Sciatic nerve (tissue), 2 donors: ENCODE data around the gene COMTD1. TPM values are rescaled to one million over a fixed set of nuclear protein-coding genes. Genes with fewer than 3 reads are reported as not detected.

ENCODE experiments used
- ATAC-seq: fragments of 200-7000 bp; cut with Tn5 transposase; one replicate; pipeline ENCODE4 v1.9.1; 2020; ENCODE audit warnings: mild to moderate bottlenecking, moderate library complexity
- DNase-seq: peaks from one replicate; pipeline ENCODE4 v3.0.0-alpha.2; 2020; ENCODE audit warnings: low spot score
- intact Hi-C: fragments of 100-400 bp; cut with DNase I; formaldehyde crosslinking; loops from one replicate; pipeline ENCODE4 v1.14.2; 2022
- total RNA-seq: library from RNA; stranded (reverse); fragmentation: NEBNext Ultra II Directional; extraction: Animal tissue kit (Norgen Biotek cat#: 25700); gene quantifications from one replicate; pipeline ENCODE4 v1.2.1, GENCODE V29; 2021
- donor health status: DM: no; HTN: no; CAD: no.
- donor health status: DM: no; HTN: no; CAD: no.

The COMTD1 gene
- 13.0 TPM for total RNA-seq

- DNase-seq, result peak; percentile 95
- intact Hi-C loops, result loop anchor here (10.0 kb wide), 1 partner anchor 971 kb away; no protein-coding TSS in a partner anchor
- ATAC-seq, result peak; percentile 78
Observed at GRCh38 chr10:75235375-75236177, at the start of gene COMTD1. TSS of gene COMTD1 (minus strand) at chr10:75235957. CDS start at chr10:75235928, 29 bp downstream.

- ATAC-seq (no peak), DNase-seq (no peak)
- intact Hi-C loops, result no loop called here
Observed at GRCh38 chr10:75283671-75284470, 48.1 kb upstream of the COMTD1 start.

GRCh38 chr10:75283078-75283670 lies 47.4 kb upstream of the COMTD1 start:
- intact Hi-C loops, result no loop called here
- no peak for DNase-seq
- ATAC-seq, result no peak

- ATAC-seq (no peak), DNase-seq (no peak)
- intact Hi-C loops, result no loop called here
Observed at GRCh38 chr10:75281974-75282373, 46.2 kb upstream of the COMTD1 start.

GRCh38 chr10:75280236-75280635 lies 44.5 kb upstream of the COMTD1 start:
- no peak for DNase-seq
- no peak for ATAC-seq
- intact Hi-C loops, result no loop called here

- intact Hi-C loops, result no loop called here
Observed at GRCh38 chr10:75276069-75276872, 40.5 kb upstream of the COMTD1 start.

GRCh38 chr10:75272896-75273295 lies 37.1 kb upstream of the COMTD1 start:
- intact Hi-C loops, result no loop called here
- ATAC-seq (no peak), DNase-seq (no peak)

More at GRCh38 chr10:75276069-75276872, 40.5 kb upstream of the COMTD1 start:
- peak; percentile 55 for DNase-seq
- peak; percentile 51 for ATAC-seq

- ATAC-seq (no peak), DNase-seq (no peak)
- intact Hi-C loops, result no loop called here
Observed at GRCh38 chr10:75272094-75272493, 36.3 kb upstream of the COMTD1 start.

- DNase-seq, result no peak
- no peak for ATAC-seq
- intact Hi-C loops, result no loop called here
Observed at GRCh38 chr10:75269605-75270004, 33.8 kb upstream of the COMTD1 start.

- intact Hi-C loops, result no loop called here
- DNase-seq, result no peak
- ATAC-seq, result no peak
Observed at GRCh38 chr10:75266945-75267344, 31.2 kb upstream of the COMTD1 start.

GRCh38 chr10:75265856-75266255 lies 30.1 kb upstream of the COMTD1 start:
- no peak for DNase-seq
- no peak for ATAC-seq
- intact Hi-C loops, result no loop called here

- DNase-seq, result no peak
- ATAC-seq, result no peak
- intact Hi-C loops, result no loop called here
Observed at GRCh38 chr10:75263806-75264205, 28.0 kb upstream of the COMTD1 start.

- intact Hi-C loops, result no loop called here
- peak; percentile 28 for ATAC-seq
- DNase-seq, result no peak
Observed at GRCh38 chr10:75261813-75262705, 26.3 kb upstream of the COMTD1 start.

- DNase-seq, result no peak
- no peak for ATAC-seq
- intact Hi-C loops, result no loop called here
Observed at GRCh38 chr10:75260990-75261389, 25.2 kb upstream of the COMTD1 start.

GRCh38 chr10:75254739-75255138 lies 19.0 kb upstream of the COMTD1 start:
- ATAC-seq (no peak), DNase-seq (no peak)
- intact Hi-C loops, result no loop called here

- intact Hi-C loops, result no loop called here
- DNase-seq (no peak), ATAC-seq (no peak)
Observed at GRCh38 chr10:75253281-75254220, 17.8 kb upstream of the COMTD1 start.

GRCh38 chr10:75250934-75251333 lies 15.2 kb upstream of the COMTD1 start:
- intact Hi-C loops, result no loop called here
- ATAC-seq (no peak), DNase-seq (no peak)
